HG03354 (cell line): Measurements from ENCODE around the gene OGFOD2.
A peak's percentile ranks its signal among the peaks of the same experiment; 100 is the strongest.
"Not testable (repeated sequence)": the region's sequence is repeated elsewhere in the genome, so short reads cannot be mapped to it uniquely, and the experiment has no call there.

ENCODE experiments used
- ATAC-seq: cut with Tn5 transposase; IDR thresholded peaks from one replicate; pipeline ENCODE4 v1.9.1; 2021; ENCODE audit warnings: mild to moderate bottlenecking; ENCODE audit not compliant: unreplicated experiment, poor library complexity, severe bottlenecking

The OGFOD2 gene

GRCh38 chr12:122974892-122975789 is at the start of gene OGFOD2:
OGFOD2 (plus strand) TSS chr12:122975244; CDS start chr12:122975252, 8 bp downstream.
- ATAC-seq, result peak; percentile 77

GRCh38 chr12:122927756-122928403 is 47.2 kb upstream of the OGFOD2 start:
- ATAC-seq, result no peak

DNA sequence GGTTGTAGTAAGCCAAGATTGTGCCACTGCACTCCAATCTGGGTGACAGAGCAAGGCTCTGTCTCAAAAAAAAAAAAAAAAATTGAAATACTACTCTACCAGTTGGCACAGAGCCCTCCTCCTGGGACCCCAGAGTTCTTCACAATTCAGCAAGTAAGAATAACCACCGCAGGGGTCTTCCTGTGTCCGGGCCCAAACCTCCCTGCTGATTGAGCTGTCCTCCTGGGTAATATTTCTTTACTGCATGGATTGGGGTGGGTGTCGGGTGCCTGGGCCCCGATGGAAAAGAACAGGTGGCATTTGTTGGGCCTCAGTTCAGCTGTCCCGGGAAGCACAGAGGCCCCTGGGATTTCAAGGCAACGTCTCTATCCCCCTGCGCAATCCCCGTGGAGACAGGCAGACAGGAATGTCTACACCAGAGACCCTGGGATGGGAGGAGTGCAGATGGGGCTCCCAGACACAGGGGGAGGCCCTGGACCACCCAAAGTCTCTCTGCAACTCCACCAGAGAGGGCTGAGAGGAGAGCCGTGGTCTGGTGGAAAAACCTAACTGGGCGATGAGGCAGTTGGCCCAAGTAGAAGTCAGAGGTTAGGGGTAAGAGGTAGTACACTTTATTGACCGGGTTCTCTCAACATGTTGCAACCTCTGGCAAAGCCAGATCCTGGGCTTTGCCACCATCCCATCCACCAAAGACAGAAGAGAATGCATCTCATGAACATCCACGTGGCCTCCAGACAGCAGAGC is 46.5 kb upstream of the OGFOD2 start:
- no peak for ATAC-seq

DNA sequence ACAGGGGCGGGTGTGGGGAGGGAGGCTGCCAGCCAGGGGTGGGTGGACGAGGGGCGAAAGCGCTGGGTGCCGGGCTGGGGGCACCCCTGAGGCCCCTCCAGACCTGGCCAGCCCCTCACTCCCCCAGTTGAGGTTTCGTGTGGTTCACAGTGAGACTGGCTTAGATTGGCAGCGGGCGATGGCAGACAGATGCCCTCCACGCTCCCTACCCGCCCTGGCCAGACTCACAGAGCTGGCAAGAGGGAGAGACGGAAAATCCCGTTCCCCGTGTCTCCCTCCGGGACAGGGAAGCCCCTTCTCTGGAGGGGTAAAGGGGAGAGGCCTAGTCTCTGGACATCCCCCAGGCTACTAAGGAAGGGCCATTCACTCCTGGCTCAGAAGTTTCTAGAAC is 45.9 kb upstream of the OGFOD2 start:
- ATAC-seq, result no peak

DNA sequence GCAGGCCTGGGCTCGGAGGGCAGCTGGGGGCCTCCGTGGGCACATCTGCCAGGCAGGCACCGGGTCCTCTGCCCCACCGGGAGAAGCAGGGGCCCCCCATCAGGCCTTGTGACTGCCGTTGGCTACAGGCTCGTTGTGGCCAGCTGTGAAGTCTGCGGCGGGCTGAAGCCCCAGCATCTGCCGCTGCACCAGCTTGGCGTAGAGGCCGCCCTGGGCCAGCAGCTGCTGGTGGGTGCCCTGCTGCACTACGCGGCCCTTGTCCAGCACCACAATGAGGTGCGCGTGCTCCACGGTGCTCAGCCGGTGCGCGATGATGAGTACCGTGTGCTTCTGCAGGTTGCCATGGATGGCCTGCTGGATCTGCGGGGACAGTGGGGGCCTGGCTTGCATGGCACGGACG is 45.2 kb upstream of the OGFOD2 start:
- ATAC-seq, result no peak

- no peak for ATAC-seq
Observed at GRCh38 chr12:122932207-122932606, 42.8 kb upstream of the OGFOD2 start.

- ATAC-seq, result no peak
Observed at GRCh38 chr12:122934722-122935121, 40.3 kb upstream of the OGFOD2 start.

- no peak for ATAC-seq
Observed at GRCh38 chr12:122935318-122935717, 39.7 kb upstream of the OGFOD2 start.

GRCh38 chr12:122937622-122938091 is 37.4 kb upstream of the OGFOD2 start:
- no peak for ATAC-seq

- ATAC-seq, result no peak
Observed at GRCh38 chr12:122939125-122939524, 35.9 kb upstream of the OGFOD2 start.

DNA sequence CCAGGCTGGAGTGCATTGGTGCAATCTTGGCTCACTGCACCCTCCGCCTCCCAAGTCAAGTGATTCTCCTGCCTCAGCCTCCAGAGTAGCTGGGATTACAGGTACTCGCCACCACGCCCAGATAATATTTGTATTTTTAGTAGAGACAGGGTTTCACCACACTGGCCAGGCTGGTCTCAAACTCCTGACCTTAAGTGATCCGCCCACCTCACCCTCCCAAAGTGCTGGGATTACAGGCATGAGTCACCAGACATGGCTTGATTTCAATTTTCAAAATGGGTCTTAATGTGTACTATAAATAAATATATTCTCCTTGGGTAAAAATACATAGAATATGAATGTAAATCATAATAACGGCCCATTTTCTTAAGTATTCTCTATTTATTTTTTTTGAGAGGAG is 33.7 kb upstream of the OGFOD2 start:
- not testable (repeated sequence) for ATAC-seq

- ATAC-seq, result no peak
Observed at GRCh38 chr12:122942637-122943036, 32.4 kb upstream of the OGFOD2 start.

GRCh38 chr12:122943196-122943595 is 31.8 kb upstream of the OGFOD2 start:
- ATAC-seq, result no peak

DNA sequence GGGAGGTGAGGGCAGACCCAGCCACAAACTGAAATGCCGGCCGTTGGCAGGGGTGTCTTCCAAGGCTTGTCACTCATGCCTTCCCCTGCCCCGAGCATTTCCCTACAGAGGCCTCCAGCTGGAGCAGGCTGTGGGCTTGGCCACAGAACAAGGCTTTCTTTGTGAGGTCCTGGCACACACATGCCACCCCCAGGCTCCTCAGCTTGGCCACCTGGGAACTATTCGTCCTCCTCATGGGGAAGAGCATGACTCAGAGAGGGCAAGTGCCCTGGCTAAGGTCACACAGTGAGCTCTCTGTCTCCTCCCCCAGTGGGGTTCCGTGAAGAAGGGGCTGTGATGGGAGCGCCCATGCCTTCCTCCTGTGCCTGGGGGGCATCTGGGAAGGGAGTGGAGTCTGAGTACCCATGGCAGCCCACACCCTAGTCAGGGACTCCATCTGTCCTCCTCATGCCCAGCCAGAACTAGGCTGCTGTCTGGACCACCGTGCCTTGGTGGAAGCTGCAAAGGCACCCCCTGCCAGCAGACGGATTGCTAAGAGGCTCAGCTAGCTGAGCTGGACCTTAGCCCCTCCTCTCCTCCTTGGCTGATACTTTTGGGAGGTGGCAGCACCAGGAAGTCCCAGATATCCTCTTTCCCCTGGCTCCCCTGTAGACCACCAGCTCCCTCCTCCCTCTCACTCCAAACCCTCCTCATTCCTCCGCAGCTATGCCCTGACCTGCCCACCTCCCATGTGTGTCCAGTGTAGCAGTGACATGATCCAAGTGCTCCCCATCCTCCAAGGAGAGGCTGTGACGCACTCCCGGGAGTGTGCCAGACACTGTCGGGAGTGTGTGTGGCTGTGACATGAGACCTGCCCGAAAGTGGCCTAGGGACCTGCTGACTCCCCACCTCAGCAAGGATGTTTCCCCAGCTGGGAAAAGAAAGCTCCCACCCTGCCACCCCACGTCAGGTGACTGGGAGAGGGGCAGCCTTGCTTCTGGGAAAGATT is 30.1 kb upstream of the OGFOD2 start:
- ATAC-seq, result no peak

DNA sequence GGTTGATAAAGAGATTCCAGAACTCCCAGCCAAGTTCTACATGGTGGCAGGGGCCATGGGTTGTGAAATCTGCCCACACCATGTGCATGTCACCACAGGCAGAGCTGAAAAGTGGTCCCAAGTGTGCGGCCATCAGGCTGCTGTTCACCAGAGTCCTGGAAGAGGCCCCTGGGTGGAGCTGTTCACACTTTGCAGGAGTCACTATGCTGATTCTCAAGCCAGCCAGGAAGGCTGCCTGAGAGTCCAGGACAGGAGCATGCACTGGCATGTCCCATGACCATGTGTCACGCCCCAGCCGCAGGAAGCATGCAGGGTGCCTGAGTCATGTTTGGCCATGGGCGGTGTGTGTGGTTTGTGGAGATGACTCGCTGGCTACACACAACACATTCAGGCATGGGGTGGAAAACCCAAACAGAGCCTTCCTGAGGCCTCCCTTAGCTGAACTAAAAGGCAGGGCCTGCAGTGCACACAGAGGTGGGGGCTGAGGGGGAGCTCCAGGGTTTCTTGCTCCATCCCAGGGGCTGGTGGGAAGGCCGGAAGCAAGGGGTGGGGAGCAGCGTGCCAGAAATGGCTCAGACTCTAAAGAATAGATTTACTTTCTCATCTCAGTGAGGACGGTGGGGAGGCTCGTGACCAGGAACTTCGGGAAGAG is 28.2 kb upstream of the OGFOD2 start:
- ATAC-seq, result no peak

GRCh38 chr12:122947352-122947792 is 27.7 kb upstream of the OGFOD2 start:
- no peak for ATAC-seq

- no peak for ATAC-seq
Observed at GRCh38 chr12:122948605-122949004, 26.4 kb upstream of the OGFOD2 start.

- no peak for ATAC-seq
Observed at GRCh38 chr12:122949405-122949804, 25.6 kb upstream of the OGFOD2 start.
